CD4-positive, alpha-beta T cell treated with Interleukin-4 for 4 hours (primary cell): ENCODE data around the gene UROD.
"Not testable (repeated sequence)": the region's sequence is repeated elsewhere in the genome, so short reads cannot be mapped to it uniquely, and the experiment has no call there.

Experiments
- DNase-seq: peaks from one replicate; pipeline ENCODE4 v3.0.0-alpha.2; 2020

Gene UROD

GRCh38 chr1:45043094-45043493, 31.0 kb downstream of the UROD start:
- DNase-seq: no peak

GRCh38 chr1:45044916-45045315, 32.9 kb downstream of the UROD start:
- DNase-seq: no peak

GRCh38 chr1:45047032-45047431, 35.0 kb downstream of the UROD start:
- no peak for DNase-seq

- peak; percentile 12 for DNase-seq
Observed at GRCh38 chr1:45051005-45051772, 39.1 kb downstream of the UROD start.

GRCh38 chr1:45057542-45057941, 45.5 kb downstream of the UROD start:
- no peak for DNase-seq

- no peak for DNase-seq
Observed at GRCh38 chr1:45059829-45060228, 47.8 kb downstream of the UROD start.

- not testable (repeated sequence) for DNase-seq
Observed at GRCh38 chr1:45062463-45062862, 50.4 kb downstream of the UROD start.

GRCh38 chr1:45065083-45065482, 53.0 kb downstream of the UROD start:
- DNase-seq: no peak
